ENCODE results near the gene SEMA4G.
"Not testable (repeated sequence)": the region's sequence is repeated elsewhere in the genome, so short reads cannot be mapped to it uniquely, and the experiment has no call there.

The SEMA4G gene

DNA sequence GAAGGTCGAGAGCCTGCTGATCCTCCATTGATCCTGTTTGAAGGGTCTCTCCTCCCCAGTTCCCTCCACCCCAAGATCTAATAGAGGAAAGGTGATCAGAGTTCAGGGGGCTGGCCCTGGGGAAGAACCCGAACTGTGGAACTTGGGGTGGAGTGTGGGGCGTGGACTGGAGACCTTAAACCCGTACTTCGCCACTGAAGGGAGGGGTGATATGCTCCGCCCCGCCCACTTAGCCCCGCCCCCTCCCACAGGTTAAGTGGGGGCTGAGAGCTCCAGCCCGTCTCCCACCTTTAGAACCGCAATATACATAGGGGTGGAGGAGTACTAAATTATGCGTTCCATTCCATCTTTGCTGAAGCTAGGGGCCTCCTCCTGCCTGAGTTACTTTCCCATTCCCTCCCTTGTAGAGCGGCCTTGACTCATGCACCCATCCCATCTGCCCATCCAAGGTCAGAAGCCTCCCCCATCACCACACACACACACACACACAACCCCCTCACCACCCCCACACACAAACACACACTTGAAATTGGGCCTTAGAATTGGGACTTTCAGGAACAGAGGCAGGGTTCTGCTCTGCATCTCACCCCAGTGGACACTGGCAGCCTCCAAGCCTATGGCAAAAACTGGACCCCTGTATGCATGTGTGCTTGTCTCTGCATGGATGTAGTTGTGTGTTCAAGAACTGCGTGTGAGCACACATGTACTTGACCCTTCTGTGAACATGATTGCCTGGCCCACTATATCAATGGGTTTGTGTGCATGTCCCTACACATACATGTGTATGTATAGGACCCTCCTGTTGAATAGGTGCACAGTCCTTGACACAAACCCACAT, 991 bp downstream of the SEMA4G start:
- no peak for DNase-seq (ENCODE audit: low read depth)

DNA sequence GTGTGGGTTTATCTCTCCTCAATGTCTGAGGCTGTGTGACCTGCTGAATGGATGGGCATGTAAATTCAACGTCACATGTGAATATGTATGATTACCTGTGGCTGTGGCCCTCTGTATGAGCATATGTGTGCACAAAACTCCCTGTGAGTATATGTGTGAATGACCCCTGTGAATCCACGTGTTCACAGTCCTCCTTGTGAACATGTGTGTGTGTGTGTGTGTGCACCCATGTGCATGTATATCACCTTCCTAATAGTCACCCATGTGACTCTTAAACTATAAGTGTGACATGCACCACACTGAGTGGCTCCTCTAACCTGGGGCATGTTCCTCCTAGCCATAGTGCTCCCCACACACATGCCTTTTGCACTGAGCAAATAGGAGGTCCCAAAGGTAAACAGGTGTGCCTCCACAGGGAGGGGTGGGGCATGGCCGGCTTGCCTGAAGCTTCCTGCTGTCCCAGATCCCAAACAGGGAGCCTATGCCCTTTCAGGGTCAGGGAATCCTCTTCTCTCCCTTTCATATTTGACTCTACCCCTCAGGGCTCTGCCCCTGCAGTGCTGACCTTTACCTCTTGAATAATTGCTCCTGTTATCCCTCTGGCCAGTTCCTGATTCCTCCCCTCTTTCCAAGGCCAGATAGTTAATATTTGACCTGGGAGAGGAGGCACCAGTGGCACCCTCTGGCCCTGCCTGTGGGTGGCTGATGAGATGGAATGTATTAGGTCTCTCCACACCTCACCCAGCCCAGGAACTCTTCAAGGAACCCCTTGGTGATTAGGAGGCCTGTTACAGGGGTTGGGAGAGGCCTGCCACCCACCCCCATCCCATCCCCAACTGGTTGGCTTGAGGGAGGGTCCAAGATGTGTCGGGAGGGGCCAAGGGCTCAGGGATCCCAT, 1.9 kb downstream of the SEMA4G start:
- no peak for DNase-seq (ENCODE audit: low read depth)

DNA sequence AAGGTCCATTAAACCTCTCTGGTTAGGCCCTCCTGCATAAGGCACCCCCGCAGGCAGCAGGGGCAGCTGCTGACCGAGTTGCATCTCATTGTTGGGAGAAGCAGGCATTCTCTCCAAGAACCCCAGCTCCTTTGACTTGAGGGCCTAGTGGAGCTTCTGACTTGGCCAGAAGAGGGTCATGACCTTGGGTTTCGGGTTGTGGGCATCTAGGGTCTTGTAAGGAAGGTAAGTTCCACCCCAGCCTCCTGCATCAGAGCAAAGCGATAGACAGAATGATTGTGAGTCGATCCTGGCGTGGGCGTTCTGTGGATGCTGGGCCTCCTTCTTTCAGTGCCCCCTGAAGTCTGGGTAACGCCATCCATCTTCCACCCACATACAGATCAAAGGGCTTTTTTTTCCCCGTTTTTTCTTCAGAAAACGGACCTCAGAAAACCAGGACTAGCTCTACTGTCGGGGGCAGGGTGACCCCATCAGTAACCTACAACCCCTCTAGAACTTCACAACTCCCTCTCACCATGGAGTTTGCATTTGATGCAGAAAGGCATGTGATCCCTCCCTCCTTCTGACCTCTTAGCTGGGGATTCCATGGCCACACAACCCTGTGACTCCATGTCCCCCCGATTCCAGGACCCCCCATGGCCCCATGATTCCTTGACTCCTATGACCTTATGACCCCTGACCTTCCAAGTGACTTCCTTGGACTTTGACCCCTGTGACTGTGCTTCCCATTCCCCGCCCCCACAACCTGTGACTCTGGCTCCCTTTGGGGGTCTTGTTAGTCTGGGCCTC, 3.0 kb downstream of the SEMA4G start:
- DNase-seq (ENCODE audit: low read depth), result no peak

DNA sequence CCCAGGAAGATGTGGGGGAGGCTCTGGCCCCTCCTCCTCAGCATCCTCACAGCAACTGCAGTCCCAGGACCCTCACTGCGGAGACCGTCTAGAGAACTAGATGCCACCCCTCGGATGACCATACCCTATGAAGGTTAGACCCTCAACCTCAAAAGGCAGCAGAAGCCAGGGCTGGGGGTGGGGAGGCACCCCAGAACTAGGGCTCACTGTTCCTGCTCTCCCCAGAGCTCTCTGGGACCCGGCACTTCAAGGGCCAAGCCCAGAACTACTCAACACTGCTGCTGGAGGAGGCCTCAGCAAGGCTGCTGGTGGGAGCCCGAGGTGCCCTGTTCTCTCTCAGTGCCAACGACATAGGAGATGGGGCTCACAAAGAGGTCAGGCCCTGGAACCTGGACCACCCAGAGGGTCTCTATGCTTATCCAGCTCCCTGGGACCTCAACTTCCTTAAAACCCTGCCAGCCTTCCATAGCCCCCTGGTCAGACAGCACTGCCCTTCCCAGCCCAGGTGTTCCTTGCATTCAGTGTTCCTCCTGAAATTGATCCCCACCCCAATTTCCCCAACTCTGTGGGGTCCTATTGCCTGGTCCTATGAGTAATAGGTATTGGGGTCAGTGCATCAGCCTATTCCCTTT, 3.7 kb downstream of the SEMA4G start:
- no peak for DNase-seq (ENCODE audit: low read depth)

DNA sequence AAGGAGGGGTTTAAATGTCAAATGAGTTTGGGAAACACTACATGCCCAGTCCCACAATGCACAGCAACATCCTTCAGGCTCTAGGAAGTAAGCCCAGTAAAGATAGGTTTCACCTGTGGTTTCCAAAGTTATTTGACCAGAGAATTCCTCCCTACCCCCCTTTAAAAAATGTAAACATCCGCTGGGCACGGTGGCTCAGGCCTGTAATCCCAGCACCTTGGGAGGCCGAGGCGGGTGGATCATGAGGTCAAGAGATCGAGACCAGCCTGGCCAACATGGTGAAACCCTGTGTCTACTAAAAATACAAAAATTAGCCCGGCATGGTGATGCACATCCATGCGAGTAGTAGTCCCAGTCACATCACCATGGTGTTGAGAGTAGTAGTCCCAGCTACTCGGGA, 6.1 kb downstream of the SEMA4G start:
- DNase-seq (ENCODE audit: low read depth), result not testable (repeated sequence)

DNA sequence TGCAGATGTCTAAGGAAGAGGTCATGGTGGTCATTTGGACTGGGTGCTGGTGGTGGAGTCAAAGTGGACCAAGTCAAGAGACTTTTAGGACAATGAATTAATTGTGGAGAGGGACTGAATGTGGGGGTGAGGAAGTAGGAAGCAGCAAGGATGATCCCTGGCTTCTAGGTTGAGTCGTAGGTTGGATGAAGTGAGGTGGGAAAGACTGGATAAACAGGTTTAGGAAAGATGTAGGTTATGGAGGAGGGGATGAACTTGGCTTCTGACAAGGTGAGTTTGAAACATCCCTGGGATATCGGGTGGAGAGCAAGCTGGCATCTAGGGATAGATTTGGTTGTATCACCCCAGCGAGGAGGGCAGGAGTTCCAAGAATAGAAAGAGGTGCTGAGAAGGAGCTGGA, 7.6 kb downstream of the SEMA4G start:
- DNase-seq (ENCODE audit: low read depth), result no peak

DNA sequence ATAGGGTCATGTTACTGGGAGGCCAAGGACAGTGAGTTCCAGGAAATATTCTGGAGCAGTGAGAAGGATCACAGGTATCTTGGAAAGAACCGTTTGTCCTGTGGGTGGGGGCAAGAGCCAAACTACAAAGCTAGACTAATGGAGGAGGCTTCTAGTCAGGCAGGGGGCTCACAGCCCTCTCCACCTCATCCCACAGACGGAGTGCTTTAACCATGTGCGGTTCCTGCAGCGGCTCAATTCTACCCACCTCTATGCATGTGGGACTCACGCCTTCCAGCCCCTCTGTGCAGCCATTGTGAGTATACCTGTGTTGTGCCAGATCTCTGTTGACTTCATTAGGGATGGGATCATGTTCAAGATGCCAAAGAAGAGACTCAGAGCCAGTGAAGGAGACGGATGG, 8.1 kb downstream of the SEMA4G start:
- DNase-seq (ENCODE audit: low read depth), result no peak

DNA sequence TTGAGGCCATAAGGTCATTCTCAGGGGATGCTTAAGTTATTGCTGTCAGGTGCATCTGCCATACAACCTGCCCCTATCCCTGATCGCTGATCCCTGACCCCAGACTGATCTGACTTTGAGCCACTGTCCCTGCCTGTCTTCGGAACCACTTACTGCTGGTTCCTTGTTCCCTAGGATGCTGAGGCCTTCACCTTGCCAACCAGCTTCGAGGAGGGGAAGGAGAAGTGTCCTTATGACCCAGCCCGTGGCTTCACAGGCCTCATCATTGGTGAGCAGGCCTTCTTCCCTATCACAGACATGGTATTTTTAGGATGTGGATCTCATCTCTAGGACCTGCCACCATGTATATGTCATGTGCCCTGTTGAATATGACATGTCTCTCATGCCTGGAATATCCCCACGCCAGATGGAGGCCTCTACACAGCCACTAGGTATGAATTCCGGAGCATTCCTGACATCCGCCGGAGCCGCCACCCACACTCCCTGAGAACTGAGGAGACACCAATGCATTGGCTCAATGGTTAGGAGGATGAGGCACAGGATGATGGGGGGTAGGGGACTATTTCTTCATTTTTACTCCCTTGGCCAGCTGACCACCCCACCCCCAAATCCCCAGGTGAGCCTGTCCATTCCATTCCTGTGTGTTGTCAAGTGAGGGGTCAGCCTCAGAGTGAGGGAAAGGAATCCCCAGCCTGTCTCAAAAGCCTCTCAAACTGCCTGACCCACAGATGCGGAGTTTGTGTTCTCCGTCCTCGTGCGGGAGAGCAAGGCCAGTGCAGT, 9.0 kb downstream of the SEMA4G start:
- DNase-seq (ENCODE audit: low read depth), result no peak

DNA sequence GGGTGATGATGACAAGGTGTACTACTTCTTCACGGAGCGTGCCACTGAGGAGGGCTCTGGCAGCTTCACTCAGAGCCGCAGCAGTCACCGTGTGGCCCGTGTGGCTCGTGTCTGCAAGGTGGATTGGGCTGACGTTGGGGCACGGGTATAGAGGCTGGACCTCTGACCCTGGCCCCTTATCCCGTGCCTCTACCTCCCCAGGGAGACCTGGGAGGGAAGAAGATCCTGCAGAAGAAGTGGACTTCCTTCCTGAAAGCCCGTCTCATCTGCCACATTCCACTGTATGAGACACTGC, 9.5 kb downstream of the SEMA4G start:
- no peak for DNase-seq (ENCODE audit: low read depth)

DNA sequence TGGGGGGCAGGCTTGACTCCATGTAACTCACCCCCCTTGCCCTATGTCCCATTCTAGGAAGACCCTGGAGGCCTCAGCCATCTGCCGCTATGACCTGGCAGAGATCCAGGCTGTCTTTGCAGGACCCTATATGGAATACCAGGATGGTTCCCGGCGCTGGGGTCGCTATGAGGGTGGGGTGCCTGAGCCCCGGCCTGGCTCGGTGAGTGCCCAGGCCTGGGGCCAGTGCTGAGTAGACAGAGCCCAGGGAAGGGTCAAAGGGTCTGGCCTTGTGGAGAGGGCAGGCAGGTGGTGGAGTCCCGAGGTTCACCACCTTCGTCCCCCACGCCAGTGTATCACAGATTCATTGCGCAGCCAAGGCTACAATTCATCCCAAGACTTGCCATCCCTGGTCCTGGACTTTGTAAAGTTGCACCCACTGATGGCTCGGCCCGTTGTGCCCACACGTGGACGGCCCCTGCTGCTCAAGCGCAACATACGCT, 10.5 kb downstream of the SEMA4G start:
- no peak for DNase-seq (ENCODE audit: low read depth)

DNA sequence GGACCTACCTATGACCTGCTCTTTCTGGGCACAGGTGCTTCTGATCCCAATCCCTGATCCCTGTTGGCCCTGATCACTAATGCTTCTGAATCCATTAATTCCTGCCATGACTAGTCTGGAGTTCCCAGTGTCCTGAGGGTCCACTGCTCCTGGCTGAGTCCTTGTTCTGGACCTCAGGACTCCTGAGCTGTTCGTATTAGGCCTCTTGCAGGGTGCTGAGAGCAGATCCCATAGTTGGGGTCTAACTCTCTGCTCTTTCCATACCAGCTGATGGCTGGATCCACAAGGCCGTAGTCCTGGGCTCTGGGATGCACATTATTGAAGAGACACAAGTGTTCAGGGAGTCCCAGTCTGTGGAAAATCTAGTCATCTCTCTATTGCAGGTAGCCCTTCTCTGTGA, 11.0 kb downstream of the SEMA4G start:
- DNase-seq (ENCODE audit: low read depth), result no peak

DNA sequence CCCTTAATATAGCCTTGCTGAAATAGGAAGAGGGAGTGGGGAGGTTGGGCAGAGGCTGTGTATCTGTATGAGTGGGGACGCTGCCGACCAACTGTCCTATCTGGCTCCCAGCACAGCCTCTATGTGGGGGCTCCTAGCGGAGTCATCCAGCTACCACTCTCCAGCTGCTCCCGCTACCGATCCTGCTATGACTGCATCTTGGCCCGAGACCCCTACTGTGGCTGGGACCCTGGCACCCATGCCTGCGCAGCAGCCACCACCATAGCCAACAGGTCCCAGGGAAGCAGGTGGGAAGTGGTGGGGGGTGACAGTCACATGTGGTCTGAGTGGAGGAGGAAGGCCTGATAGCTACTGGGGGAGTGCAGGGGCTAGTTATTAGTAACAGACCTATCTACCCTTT, 11.4 kb downstream of the SEMA4G start:
- no peak for DNase-seq (ENCODE audit: low read depth)

DNA sequence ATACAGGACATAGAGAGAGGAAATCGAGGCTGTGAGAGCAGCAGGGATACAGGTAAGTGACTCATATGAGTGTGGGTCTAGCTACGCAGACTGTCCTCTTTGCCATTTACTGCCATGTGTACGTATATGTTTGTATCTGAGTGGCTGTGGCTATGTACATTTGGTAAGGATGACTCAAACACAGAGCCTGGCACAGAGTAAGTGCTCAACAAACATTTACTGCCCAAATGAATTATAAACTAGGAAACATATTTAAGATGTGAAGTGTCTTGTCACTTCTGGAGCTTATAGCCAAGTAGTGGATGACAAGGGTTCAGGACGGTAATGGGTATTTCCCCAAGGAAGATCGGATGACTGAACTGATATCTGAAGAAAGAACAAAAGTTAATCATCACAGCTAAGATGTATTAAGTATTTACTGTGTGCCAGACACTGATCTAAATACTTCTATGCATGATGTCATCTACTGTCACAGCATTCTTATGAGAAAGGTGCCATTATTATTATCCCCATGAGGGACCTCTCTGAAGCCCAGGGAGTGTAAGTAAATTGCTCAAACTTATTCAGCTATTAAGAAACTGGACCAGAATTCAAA, 12.0 kb downstream of the SEMA4G start:
- no peak for DNase-seq (ENCODE audit: low read depth)

DNA sequence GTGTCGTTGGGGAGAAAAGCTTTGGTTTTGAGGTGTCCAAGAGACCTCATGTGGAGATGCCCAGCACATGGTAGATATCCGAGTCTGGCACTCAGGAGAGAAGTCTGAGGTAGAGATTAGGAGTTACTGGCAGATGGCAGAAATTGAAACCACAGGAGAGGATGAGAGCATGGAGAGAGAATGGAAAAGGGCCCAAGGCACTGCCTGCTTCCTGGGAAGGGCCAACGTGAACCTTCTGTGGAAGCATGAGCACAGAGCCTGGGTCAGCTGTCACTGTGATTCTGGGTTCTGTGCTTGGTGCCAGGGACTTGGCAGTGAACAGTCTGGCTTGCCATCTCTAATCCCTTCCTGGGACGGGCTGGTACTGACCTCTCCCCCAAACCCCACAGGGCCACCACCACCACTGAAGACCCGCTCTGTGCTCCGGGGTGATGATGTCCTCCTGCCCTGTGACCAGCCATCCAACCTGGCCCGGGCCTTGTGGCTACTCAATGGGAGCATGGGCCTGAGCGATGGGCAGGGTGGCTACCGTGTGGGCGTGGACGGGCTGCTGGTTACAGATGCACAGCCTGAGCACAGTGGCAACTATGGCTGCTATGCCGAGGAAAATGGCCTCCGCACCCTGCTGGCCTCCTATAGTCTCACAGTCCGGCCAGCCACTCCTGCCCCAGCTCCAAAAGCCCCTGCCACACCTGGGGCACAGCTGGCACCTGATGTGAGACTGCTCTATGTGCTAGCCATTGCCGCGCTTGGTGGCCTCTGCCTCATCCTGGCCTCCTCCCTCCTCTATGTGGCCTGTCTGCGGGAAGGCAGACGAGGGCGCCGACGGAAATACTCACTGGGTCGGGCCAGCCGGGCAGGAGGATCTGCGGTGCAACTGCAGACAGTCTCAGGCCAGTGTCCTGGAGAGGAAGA, 13.9 kb downstream of the SEMA4G start:
- DNase-seq (ENCODE audit: low read depth), result no peak

DNA sequence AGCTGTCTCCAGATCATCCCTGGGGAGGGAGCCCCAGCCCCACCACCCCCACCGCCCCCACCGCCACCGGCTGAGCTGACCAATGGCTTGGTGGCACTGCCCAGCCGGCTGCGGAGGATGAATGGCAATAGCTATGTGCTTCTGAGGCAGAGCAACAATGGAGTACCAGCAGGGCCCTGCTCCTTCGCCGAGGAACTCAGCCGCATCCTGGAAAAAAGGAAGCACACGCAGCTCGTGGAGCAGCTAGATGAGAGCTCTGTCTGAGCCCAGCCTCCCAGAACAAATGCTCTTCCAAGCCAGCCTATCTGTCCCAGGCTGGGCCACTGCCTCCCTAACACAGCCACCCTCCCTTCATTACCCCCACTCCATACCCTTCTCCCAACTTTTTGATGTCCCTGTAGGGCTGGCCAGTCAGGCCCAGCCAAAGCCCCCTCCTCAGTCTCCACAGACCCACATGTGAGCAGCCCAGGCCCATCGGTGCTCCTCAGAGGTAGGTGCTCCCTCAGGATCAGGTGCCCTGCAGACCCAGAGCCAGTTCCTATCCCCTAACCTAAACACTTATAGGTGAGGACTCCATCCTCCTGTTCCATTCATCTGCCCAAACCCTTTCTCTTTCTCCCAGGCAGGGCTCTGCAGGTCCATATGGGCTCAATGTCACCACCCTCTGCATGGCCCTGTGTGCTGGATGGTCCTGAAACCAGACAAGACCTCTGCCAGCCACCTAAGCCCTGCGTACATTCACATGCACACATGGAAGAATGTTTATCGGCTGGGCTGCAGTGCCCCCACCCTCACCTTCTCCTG, 14.8 kb downstream of the SEMA4G start:
- no peak for DNase-seq (ENCODE audit: low read depth)

DNA sequence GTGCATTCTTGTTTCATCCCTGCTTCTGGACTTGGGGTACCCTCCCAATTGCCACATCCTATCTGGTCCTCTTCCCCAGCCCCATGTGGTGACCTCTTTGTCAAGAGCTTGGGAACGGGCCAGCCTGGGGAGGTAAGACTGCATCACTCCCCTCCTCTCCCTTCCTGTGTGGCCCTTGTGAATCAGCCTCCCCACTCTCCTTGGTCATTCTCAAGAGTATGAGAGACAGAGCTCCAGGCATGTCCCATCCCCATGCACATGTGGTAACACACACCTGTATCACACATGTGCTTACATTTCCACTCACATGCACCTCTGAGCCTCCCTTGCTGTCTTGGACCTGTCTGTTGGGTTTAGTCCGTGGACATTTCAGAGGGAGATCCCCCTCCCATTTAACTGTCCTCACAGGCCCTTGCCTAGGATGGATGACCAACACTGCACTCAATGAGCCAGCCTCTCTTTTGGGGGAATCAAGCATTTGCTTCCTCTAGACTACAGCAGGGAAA, 15.4 kb downstream of the SEMA4G start:
- DNase-seq (ENCODE audit: low read depth), result no peak

DNA sequence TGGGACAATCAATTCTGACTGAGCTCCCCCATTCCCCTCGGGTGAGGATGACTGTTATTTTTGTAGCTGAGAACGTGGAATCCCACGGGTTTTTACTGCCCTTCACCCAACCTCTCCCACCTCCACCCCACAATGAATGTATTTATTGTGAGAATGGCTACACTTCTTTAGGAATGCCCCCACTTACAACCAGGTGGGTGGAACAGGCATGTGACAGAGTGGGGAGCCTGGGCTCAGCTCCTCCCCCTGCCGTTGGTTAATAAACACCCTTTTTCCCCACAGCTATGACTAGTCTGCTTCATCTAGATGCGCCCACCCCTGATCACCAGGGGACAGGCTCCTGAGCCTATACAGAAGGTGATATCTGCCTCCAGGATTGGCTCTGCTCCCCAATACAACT, 16.0 kb downstream of the SEMA4G start:
- no peak for DNase-seq (ENCODE audit: low read depth)

DNA sequence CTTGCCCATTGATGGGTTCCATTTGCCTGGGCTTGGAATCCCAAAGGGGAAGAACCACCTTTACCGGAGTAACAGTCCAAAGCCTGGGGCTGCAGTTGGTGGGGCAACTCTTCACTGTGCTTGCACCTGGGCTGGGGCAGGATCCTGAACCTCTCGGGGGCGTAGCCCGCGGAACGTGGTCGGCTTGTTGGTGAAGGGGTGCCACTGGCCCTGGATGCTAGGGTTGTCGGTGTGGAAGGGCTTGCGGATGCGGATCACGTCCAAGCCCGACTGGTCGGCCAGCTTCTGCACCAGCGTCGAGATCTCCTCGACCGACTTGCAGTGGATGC, 17.3 kb downstream of the SEMA4G start:
- no peak for DNase-seq (ENCODE audit: low read depth)
